Astrocyte of the spinal cord (primary cell): ENCODE measurements around the gene CDKN1A.

ENCODE experiments used
- DNase-seq: peaks from one replicate; pipeline ENCODE4 v3.0.0; 2011; ENCODE audit warnings: low read depth, low spot score
- H3K4me3 ChIP-seq: 2 replicates; pipeline ENCODE4 v1.5.1; 2011; ENCODE audit warnings: low read depth, mild to moderate bottlenecking, low read length, moderate library complexity
- in situ Hi-C: cut with HindIII; loops from 2 replicates; pipeline ENCODE4 v1.10.0; 2017; ENCODE audit warnings: low sequenced_read_pairs
- TF ChIP-seq, protein P1 (sequence below): IDR thresholded peaks from 2 replicates; pipeline ENCODE4 v1.5.1; 2012; ENCODE audit warnings: low read depth, mild to moderate bottlenecking, low read length, inconsistent platforms

Gene CDKN1A

DNA sequence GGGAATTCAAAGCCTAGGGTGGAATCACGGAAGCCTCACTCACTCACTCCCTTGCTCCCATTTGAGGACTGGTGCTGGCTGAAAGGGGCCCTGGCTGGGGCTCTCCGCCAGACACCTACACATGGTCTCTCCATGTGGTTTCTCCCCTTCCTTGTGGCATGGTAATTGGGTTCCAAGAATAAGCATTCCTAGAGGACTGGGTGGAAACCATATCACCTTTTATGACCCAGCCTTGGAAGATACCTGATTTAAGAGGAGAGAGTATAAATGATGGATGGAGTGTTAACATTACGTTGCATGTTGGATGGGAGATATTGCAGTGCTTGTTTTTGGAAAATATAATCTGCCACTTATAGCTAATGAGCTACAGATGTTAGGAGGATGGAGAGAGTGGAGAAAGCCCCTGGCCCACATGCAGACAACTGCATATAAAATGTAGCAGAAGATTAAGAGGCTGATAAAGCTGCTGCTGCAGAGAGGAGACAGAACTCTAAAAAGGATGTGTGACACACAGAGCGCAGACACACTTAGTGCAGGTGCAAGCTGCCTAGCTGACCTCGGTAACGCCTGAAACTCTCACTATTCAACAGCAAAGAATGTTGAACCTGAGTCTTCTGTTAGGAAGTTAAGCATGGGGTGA lies 23.3 kb upstream of the CDKN1A start:
- no peak for DNase-seq
- TF ChIP-seq, protein P1, sequence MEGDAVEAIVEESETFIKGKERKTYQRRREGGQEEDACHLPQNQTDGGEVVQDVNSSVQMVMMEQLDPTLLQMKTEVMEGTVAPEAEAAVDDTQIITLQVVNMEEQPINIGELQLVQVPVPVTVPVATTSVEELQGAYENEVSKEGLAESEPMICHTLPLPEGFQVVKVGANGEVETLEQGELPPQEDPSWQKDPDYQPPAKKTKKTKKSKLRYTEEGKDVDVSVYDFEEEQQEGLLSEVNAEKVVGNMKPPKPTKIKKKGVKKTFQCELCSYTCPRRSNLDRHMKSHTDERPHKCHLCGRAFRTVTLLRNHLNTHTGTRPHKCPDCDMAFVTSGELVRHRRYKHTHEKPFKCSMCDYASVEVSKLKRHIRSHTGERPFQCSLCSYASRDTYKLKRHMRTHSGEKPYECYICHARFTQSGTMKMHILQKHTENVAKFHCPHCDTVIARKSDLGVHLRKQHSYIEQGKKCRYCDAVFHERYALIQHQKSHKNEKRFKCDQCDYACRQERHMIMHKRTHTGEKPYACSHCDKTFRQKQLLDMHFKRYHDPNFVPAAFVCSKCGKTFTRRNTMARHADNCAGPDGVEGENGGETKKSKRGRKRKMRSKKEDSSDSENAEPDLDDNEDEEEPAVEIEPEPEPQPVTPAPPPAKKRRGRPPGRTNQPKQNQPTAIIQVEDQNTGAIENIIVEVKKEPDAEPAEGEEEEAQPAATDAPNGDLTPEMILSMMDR: no peak
- no peak overlapping the region for H3K4me3 ChIP-seq
- in situ Hi-C loops: no loop called here

DNA sequence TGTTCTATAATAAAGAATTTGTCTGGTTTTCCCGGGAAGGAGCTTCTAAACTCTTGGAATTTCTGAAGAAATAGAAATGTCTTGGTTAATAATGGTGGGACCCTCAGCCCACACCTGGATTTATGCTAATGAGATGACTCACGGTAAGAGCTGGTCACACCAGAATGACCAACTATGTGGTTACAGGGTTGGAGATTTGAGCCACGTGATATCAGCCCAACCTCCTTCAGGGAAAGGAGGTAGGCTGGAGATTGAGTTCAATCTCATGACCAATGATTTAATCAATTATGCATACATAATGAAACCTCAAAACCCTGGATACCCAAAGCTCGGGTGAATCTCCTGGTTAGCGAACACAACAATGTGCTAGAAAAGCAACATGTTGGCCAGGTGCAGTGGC lies 22.1 kb upstream of the CDKN1A start:
- DNase-seq: no peak
- in situ Hi-C loops: no loop called here
- TF ChIP-seq, protein P1: no peak
- H3K4me3 ChIP-seq: no peak overlapping the region

DNA sequence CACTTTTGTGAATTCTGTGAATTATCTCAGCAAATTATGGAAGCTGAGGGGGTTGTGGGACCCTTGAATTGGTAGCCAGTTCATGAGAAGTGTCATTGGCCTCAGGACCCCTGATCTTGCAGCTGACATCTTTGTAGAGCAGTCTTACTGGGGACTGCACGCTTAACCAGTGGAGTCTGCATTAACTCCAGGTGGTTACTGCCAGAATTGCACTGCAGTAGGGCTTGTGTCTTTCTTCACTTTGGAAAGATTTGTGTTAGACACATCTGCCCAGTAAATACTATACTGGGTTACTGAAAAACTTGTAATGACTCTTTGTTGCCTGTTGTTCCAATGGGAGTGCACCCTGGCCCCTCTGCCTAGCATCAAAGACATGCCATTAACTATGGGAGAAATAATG lies 21.2 kb upstream of the CDKN1A start:
- H3K4me3 ChIP-seq: no peak overlapping the region
- TF ChIP-seq, protein P1: no peak
- no peak for DNase-seq
- in situ Hi-C loops: no loop called here

DNA sequence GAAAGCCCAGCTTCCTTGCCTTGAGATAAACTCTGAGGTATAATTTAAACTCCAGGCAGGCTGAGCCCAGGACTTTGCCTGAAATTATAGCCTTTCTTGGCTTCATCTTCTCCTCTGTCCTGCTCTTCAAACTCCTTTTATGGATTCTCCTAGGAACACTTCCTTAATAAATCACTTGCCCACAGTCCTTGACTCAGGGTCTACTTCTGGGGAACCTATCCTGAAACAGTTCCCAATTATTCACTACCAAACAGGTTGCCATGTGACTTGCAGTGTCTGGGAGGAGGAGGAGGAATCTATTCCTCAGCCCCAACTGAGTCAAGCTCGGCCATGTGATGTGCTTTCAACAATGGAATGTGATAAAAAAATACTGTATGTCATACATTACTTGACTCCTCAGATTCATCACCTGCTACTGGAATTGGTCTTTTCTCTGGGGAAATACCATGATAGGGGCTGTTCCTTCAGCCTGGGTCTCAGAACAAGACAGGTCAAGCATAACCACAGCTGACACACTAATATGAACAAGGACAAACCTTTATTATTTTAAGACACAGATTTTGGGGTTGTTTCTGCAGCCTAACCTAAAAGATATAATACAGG lies 20.5 kb upstream of the CDKN1A start:
- H3K4me3 ChIP-seq: no peak overlapping the region
- TF ChIP-seq, protein P1: no peak
- peak; percentile 68 for DNase-seq
- in situ Hi-C loops: no loop called here

DNA sequence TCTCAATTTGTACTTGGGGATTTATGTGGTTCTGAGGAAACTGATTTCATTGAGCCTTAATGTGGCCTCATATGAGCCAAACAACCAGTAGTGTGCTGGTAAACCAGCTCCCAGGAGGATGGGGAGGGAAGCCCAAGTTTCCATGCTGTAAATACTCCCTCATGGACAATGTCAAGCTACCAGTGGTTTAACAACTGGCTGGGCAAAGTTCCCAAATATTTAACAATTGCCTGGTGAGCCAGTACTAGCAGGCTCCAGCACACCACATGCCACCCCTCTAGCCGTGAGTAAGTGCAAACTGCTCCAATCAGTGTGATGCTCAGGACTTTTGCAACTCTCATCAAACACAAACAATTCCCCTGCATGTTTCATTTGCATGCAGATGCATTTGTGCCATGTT lies 19.2 kb upstream of the CDKN1A start:
- peak; percentile 67 for DNase-seq
- TF ChIP-seq, protein P1: no peak
- H3K4me3 ChIP-seq: no peak overlapping the region
- in situ Hi-C loops: no loop called here

DNA sequence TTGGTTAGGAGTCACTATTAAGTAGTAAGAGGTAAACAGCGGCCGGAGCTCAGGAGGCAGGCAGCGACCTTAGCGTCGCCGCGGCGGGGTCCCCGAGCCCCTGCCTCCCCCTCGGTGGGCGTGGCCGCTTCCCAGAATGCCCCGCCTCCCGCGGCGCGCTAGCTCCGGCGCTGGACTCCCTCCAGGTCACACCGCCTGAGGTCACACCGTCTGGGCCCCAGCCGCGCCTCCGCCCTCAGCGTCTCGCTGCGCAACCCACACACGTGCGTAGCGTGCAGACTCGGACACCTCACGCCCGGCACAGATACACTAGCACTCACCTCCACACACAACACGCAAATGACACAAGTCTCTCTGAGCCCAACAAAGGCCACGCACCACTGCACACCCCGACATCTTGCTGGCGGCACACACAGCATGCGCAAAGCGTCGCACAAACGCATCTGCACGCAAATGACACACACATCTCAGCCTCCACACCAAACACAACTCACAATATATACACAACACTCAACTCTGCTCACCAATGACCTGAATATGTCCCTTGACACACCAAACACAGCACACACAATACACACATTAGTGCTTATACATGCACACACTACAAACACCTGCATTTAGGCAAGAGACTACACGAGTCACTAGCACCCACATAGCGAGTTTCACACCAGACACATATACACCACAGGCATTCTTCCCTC lies 17.6 kb upstream of the CDKN1A start:
- H3K4me3 ChIP-seq: peak overlapping the region; percentile 24
- in situ Hi-C loops: no loop called here
- no peak for DNase-seq
- TF ChIP-seq, protein P1: no peak
